HepG2 (cell line): ENCODE results near the gene PPM1M. TPM values are rescaled to one million over a fixed set of nuclear protein-coding genes. Genes with fewer than 3 reads are reported as not detected.

Experiments used
- MIER3 ChIP-seq: IDR thresholded peaks from 2 replicates; pipeline ENCODE4 v1.6.1; 2016; ENCODE audit warnings: missing compliant biosample characterization, borderline replicate concordance
- PTBP1 ChIP-seq: fragments of 200-400 bp; formaldehyde crosslinking; IDR thresholded peaks from 2 replicates; pipeline ENCODE4 v1.6.1; 2018; ENCODE audit warnings: low read length, low read depth; ENCODE audit not compliant: poor library complexity, severe bottlenecking
- ZFAT ChIP-seq: sonication (generic); formaldehyde crosslinking; conservative IDR thresholded peaks from 2 replicates; pipeline ENCODE4 v1.8.1; 2023; ENCODE audit warnings: missing genetic modification reagents, inconsistent platforms
- ZNF407 ChIP-seq: sonication (generic); formaldehyde crosslinking; IDR thresholded peaks from one replicate; pipeline ENCODE4 v1.5.1; 2020; ENCODE audit warnings: mild to moderate bottlenecking, missing genetic modification reagents; ENCODE audit errors: not compliant biosample characterization
- polyA plus RNA-seq, 8 experiments: library from polyadenylated mRNA; depleted of rRNA in 3 of 8; stranded (reverse) in 7 of 8; unstranded in 1 of 8; fragments of >200 nt; fragmentation: Illumina TruSeq in 4 of 8; extraction: Trizol in 4 of 8; gene quantifications; 2 replicates each; pipeline versions ENCODE4 v1.2.1 to v1.2.3, GENCODE V29; 2011 to 2016; ENCODE audit warnings: low read depth in 4 of 8, missing spikeins in 1 of 8, mixed read lengths in 1 of 8; ENCODE audit not compliant: insufficient read depth in 1 of 8
- total RNA-seq, 5 experiments: library from RNA; depleted of rRNA; stranded (reverse); fragments of >200 nt; fragmentation: Illumina TruSeq; extraction: Trizol; gene quantifications; 2 replicates each; pipeline ENCODE4 v1.2.3, GENCODE V29; 2016; ENCODE audit warnings: low read depth in 1 of 5

Gene PPM1M
- total and polyA plus RNA-seq, 2 of the 13 experiments (the other 11 are each of a cell fraction or from before 2014, with no cell fraction given), result 2.5 to 5.9 TPM

- TF ChIP-seq ZNF407 (no peak), PTBP1 (no peak), MIER3 (CRISPR knock-in tag) (no peak), ZFAT (no peak)
These were observed 41.9 kb upstream of the PPM1M start (continued) for GRCh38 chr3:52203701-52204100.
